ENCODE results near the gene TGFB3. TPM values are rescaled to one million over a fixed set of nuclear protein-coding genes. Genes with fewer than 3 reads are reported as not detected.
A peak's percentile ranks its signal among the peaks of the same experiment; 100 is the strongest.
"Not testable (repeated sequence)": the region's sequence is repeated elsewhere in the genome, so short reads cannot be mapped to it uniquely, and the experiment has no call there.

The TGFB3 gene
- total and polyA plus RNA-seq, 2 donors from 2014 or later = 5.2 to 39.5 TPM

DNA sequence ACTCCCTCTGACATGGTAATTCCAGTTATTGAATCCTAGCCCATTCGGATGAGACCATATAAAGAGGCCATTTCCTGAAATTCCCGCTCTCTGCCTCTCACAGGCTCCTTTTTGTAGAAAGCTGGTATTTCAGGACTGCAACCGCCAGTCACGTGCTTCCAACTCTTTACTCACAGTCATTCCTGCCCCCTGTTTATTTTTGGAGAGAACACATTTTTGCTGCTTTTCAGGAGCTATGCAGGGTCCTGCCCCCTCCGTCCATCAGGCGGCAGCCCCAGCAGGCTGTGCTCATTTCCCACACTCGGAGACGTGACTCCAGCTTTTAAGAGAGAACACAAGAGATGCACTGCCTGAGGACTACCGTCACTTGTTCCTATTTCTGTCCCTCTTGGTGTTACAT, 30.6 kb upstream of the TGFB3 start:
- no peaks in the 10 kb centered on the region for H3K27me3 ChIP-seq (ENCODE audit: control insufficient read depth, insufficient read depth, low read length)
- FAIRE-seq (no peak), DNase-seq (peak in 4 of 5 donors; percentile 38 to 88 (median 68))
- H3K4me3 ChIP-seq (ENCODE audit: low read length in 3 of 3) = no peak overlapping the region
- intact Hi-C loops (cut with DNase I) = no loop called here
- TF ChIP-seq, protein P1, sequence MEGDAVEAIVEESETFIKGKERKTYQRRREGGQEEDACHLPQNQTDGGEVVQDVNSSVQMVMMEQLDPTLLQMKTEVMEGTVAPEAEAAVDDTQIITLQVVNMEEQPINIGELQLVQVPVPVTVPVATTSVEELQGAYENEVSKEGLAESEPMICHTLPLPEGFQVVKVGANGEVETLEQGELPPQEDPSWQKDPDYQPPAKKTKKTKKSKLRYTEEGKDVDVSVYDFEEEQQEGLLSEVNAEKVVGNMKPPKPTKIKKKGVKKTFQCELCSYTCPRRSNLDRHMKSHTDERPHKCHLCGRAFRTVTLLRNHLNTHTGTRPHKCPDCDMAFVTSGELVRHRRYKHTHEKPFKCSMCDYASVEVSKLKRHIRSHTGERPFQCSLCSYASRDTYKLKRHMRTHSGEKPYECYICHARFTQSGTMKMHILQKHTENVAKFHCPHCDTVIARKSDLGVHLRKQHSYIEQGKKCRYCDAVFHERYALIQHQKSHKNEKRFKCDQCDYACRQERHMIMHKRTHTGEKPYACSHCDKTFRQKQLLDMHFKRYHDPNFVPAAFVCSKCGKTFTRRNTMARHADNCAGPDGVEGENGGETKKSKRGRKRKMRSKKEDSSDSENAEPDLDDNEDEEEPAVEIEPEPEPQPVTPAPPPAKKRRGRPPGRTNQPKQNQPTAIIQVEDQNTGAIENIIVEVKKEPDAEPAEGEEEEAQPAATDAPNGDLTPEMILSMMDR (IDR thresholded peaks at IDR 0.05; ENCODE audit: borderline replicate concordance, extremely low read depth, insufficient read depth) = no peak
- H3K4me1 ChIP-seq (ENCODE audit: control insufficient read depth in 2 of 3, insufficient read depth in 2 of 3, low read depth in 1 of 3, low read length in 3 of 3) = no peaks in the 10 kb centered on the region
- H3K9me3 ChIP-seq (ENCODE audit: control insufficient read depth in 2 of 3, insufficient read depth in 1 of 3, low read length in 3 of 3) = no peaks in the 10 kb centered on the region
- H3K36me3 ChIP-seq (ENCODE audit: control insufficient read depth in 2 of 3, insufficient read depth in 3 of 3, low read length in 3 of 3) = peaks cover 4 to 10% (median 6%) of the 10 kb centered on the region in 3 donors
- no peak overlapping the region for H3K9ac ChIP-seq (ENCODE audit: low read length in 3 of 3)
- peak overlapping the region in 1 of 2 donors; percentile 80 for H3K27ac ChIP-seq (ENCODE audit: low read depth in 2 of 2, low read length in 2 of 2)

DNA sequence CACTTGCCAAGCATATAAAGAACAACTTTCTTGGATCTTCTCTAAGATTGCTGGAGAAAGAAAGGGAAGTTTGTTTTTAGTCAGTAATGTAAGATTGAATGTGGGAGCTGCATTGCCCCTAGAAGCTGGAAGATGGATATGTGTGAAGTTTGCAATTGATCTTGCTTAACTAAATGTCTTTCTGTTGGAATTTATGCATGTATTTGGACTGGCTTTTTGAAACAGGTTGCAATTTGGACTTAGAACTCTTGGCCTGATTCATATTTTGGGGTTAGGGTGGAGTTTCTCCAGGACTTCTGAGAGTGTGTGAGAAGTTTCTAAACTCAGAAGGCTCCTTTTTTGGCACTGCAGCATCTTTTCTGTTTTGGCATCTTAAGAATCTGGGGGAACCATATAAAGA, 30.1 kb upstream of the TGFB3 start:
- intact Hi-C loops (cut with DNase I) = no loop called here
- Histone ChIP-seq H3K4me3 (ENCODE audit: low read length in 3 of 3) (no peak overlapping the region), H3K27ac (ENCODE audit: low read depth in 2 of 2, low read length in 2 of 2) (no peak overlapping the region), H3K27me3 (ENCODE audit: control insufficient read depth, insufficient read depth, low read length) (no peaks in the 10 kb centered on the region), H3K36me3 (ENCODE audit: control insufficient read depth in 2 of 3, insufficient read depth in 3 of 3, low read length in 3 of 3) (peaks cover 5 to 14% (median 10%) of the 10 kb centered on the region in 3 donors), H3K4me1 (ENCODE audit: control insufficient read depth in 2 of 3, insufficient read depth in 2 of 3, low read depth in 1 of 3, low read length in 3 of 3) (no peaks in the 10 kb centered on the region), H3K9ac (ENCODE audit: low read length in 3 of 3) (no peak overlapping the region), H3K9me3 (ENCODE audit: control insufficient read depth in 2 of 3, insufficient read depth in 1 of 3, low read length in 3 of 3) (no peaks in the 10 kb centered on the region)
- FAIRE-seq (no peak), DNase-seq (no peak)
- TF ChIP-seq, protein P1 (IDR thresholded peaks at IDR 0.05; ENCODE audit: borderline replicate concordance, extremely low read depth, insufficient read depth) = no peak

DNA sequence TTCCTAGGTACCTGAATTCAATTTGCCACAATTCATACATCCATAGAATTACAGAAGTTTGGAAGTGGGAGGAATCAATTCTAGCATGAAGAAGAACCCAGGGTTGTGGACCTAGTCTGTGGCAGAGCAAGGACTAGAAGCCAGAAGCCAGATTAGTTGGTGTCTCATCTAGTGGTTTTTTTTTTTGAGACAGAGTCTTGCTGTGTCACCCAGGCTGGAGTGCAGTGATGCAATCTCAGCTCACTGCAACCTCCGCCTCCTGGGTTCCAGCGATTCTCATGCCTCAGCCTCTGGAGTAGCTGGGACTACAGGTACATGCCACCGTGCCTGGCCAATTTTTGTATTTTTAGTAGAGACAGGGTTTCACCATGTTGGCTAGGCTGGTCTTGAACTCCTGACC, 27.8 kb upstream of the TGFB3 start:
- H3K4me3 ChIP-seq (ENCODE audit: low read length in 3 of 3); H3K4me1 ChIP-seq (ENCODE audit: control insufficient read depth in 2 of 3, insufficient read depth in 2 of 3, low read depth in 1 of 3, low read length in 3 of 3); H3K9ac ChIP-seq (ENCODE audit: low read length in 3 of 3); H3K27me3 ChIP-seq (ENCODE audit: control insufficient read depth, insufficient read depth, low read length); intact Hi-C loops (cut with DNase I); DNase-seq; FAIRE-seq; H3K27ac ChIP-seq (ENCODE audit: low read depth in 2 of 2, low read length in 2 of 2); H3K9me3 ChIP-seq (ENCODE audit: control insufficient read depth in 2 of 3, insufficient read depth in 1 of 3, low read length in 3 of 3): not testable (repeated sequence)
- peaks cover 7 to 28% (median 14%) of the 10 kb centered on the region in 3 donors for H3K36me3 ChIP-seq (ENCODE audit: control insufficient read depth in 2 of 3, insufficient read depth in 3 of 3, low read length in 3 of 3)

DNA sequence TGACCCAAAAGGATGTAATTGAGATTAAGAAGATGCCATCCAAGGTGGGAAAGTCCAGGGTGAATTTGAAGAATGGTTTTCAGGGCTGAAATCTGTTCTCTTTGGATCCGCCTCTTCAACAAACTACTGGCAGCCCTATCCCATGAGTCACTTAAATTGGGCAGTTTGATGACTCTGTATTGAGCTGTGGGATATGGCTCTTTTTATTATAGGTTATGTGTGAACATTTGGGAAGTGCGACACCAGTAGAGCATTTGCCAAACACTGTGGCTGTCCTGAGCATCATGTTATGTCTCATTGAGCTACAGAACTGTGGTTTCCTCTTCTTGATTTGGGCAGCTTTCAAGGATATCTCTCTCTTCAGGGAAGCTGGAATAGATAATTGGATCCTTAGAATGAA, 26.1 kb upstream of the TGFB3 start:
- TF ChIP-seq, protein P1 (IDR thresholded peaks at IDR 0.05; ENCODE audit: borderline replicate concordance, extremely low read depth, insufficient read depth) = no peak
- Histone ChIP-seq H3K4me3 (ENCODE audit: low read length in 3 of 3) (no peak overlapping the region), H3K9ac (ENCODE audit: low read length in 3 of 3) (no peak overlapping the region), H3K36me3 (ENCODE audit: control insufficient read depth in 2 of 3, insufficient read depth in 3 of 3, low read length in 3 of 3) (peaks cover 7 to 23% (median 14%) of the 10 kb centered on the region in 3 donors), H3K9me3 (ENCODE audit: control insufficient read depth in 2 of 3, insufficient read depth in 1 of 3, low read length in 3 of 3) (peaks cover 0 to 1% (median 0%) of the 10 kb centered on the region in 3 donors), H3K4me1 (ENCODE audit: control insufficient read depth in 2 of 3, insufficient read depth in 2 of 3, low read depth in 1 of 3, low read length in 3 of 3) (no peaks in the 10 kb centered on the region), H3K27ac (ENCODE audit: low read depth in 2 of 2, low read length in 2 of 2) (no peak overlapping the region), H3K27me3 (ENCODE audit: control insufficient read depth, insufficient read depth, low read length) (no peaks in the 10 kb centered on the region)
- DNase-seq = no peak
- FAIRE-seq = no peak
- intact Hi-C loops (cut with DNase I) = no loop called here

All from kidney (tissue), 14 donors.